NCI-H2196 (cell line): ENCODE measurements around the gene STAT5B.
"Not testable (repeated sequence)": the region's sequence is repeated elsewhere in the genome, so short reads cannot be mapped to it uniquely, and the experiment has no call there.

Experiments used
- DNase-seq: peaks from one replicate; lab custom pipeline; 2025; ENCODE audit not compliant: unreplicated experiment; lab: John Stamatoyannopoulos, UW

The STAT5B gene

DNA sequence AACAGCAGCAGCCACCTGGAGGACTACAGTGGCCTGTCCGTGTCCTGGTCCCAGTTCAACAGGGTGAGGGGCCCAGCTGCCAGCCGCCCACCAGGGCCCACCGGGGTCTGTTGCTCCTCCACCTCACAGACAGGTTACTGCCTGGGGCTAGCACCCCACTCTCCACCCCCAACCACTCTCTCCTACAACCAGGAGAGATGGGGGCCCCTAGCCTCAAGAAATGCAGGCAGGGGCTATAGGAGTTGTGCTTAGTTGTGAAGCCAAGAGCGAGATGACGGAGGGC is 30.1 kb upstream of the STAT5B start:
- no peak for DNase-seq

DNA sequence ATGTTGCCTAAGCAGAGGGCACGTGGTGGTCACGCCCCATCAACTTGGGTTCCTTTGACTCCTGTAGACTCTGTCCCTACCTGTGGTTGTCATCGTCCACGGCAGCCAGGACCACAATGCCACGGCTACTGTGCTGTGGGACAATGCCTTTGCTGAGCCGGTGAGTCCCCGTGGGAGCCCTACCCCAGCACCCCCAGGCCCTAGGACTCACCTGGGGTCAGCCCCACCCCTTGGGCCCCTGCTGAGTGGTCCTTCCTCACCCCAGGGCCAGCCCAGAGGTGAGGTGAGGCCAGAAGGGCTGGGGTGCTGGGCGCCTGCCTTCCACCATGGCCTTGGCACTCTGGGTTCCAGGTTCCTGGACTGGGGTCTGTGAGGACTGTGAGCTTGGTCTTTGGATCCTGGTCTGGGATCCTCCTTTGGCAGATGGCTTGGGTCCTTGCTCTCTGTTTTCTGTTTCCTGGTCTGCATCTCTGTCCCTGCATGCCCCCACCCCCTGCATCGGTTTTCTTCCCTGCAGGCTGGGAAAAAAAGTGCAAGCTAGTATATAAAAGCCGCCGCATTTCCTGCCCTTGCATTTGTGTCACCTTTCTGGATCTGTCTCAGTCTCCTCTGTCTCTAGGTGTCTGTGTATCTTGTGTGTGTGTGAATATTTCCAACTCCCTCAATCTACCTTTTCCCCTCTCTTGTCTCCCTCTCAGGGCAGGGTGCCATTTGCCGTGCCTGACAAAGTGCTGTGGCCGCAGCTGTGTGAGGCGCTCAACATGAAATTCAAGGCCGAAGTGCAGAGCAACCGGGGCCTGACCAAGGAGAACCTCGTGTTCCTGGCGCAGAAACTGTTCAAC is 29.6 kb upstream of the STAT5B start:
- DNase-seq: no peak

DNA sequence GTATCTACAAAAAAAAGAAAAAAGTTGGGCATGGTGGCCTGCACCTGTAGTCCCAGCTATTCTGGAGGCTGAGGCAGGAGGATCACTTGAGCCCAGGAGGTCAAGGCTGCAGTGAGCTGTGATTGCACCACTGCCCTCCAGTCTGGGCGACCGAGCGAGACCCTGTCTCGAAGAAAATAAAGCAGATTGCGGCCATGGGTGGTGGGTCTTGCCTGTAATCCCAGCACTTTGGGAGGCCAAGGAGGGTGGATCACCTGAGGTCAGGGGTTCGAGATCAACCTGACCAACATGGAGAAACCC is 28.8 kb upstream of the STAT5B start:
- DNase-seq: not testable (repeated sequence)

DNA sequence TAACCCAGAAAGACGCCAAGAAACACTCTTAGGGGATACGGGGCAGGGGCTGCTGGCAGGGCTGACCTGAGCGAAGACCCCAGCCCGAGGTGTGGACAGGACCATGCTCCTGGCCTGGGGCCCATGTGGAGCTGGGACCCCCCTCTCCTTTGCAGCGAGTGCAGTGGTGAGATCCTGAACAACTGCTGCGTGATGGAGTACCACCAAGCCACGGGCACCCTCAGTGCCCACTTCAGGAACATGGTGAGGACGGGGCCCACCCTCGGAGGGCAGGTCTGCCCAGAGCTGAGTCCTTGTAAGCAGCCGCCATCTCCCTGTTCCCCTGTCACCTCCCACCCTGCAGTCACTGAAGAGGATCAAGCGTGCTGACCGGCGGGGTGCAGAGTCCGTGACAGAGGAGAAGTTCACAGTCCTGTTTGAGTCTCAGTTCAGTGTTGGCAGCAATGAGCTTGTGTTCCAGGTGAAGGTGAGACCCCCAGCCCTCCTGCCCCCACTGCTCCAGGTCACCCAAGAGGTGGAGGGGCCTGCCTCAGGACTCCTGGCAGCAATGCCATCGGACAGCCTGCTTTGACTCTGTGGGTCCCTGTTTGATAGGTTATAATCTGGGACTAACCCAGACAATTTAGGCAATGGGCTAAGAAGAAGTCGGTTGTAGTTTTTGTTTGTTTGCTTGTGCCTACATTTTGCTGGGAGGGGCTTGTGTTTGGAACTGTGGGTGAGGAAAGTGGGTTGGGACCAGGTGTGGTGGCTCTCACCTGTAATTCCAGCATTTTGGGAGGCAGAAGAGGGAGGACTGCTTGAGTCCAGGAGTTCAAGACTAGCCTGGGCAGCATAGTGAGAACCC is 28.2 kb upstream of the STAT5B start:
- no peak for DNase-seq

DNA sequence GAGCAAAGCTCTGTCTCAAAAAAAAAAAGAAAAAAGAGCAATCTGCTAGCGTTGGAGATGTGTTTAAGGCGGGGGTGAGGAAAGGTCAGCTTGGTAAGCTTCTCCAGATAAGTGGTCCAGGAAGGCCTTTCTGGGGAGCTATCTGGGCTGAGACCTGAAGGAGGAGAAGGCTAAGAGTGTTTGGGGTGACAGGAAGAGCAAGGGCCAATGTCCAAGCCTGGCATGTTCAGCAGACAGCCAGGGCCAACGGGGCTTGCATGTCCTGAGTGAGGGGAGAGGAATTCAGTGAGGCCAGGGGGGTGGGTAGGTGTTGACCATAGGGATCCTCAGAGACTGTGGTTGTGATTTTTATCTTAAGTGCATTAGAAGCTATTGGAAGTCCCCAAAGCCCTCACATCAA is 27.5 kb upstream of the STAT5B start:
- no peak for DNase-seq

DNA sequence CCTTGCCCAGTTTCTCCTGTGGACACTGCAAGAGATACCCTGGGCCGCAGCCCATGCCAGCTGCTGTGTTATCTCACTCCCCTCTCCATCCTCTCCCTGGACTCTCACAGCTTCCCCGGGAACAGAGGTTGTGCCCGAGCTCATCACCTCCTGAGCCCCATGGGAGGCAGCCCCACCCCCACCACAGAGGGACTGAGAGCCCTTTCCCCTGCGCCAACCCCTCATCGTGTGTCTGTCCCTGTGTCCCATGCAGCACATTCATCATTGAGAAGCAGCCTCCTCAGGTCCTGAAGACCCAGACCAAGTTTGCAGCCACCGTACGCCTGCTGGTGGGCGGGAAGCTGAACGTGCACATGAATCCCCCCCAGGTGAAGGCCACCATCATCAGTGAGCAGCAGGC is 24.8 kb upstream of the STAT5B start:
- no peak for DNase-seq

DNA sequence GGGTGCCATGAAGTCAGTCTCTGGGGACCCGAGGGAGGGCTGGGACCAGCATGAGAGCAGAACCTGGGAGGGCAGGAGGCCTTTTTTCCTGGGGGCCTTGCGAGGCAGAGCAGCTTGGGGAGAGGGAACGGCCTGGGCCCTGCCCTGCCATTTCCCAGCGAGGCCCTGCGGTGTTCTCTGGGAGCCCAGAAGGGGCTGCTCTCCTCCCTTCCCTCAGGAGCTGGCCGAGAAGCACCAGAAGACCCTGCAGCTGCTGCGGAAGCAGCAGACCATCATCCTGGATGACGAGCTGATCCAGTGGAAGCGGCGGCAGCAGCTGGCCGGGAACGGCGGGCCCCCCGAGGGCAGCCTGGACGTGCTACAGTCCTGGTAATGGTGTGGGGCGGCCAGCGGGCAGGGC is 23.7 kb upstream of the STAT5B start:
- not testable (repeated sequence) for DNase-seq

DNA sequence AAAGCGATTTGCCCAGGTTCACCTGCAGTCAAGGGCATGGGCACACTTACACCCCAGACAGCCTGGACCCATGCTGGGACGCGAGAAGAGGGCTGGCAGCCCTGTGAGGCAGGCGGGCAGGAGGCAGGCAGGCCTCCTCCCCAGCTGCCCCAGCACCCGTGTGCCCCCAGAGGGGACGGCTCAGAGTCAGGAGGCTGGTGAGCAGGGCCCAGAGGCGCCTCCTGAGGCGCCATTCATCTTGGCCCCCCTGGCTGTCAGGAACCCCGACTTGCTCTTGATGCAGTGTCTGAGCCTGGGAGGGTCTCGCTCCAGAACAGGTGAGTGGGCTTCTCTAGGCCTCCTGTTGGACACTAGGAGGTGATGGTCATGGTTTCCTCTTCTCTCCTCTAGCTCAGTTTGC is 23.2 kb upstream of the STAT5B start:
- DNase-seq: not testable (repeated sequence)

DNA sequence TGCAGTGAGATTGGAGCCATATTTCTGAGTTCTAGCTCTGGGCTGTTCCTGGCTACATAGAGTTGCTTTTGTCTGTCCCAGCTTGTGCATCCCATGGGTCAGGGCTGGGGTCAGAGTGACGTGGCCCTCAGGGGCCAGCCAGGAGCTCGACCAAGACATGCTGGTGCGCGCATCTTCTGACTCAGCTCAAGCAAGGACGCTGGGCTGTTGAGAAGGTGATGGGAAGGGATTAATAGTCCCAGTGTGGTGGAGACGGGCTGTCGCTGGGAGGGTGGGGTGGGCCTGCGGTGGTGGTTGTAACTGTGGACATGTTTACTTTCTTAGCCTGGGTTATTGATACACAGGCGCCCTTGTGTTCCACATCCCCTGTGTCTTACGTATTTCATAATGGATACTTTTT is 21.6 kb upstream of the STAT5B start:
- DNase-seq: not testable (repeated sequence)

DNA sequence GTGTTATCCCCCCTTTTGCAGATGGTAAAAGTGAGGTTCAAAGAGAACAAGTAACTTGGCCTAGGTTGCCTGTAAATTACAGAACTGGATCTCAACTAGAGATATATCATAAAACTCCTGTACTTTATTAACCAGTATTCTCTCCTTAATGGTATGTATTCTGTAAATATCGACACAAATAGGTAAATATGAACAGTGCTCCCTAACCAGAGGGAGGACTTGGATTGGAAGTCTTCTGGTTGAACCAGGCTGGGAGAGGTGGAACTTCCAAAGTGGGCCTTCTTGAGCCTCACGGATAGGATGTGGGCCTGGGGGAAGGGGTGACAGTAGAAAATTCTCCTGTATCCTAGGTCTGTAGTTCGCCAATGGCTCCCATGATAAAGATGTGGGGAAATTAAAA is 19.8 kb upstream of the STAT5B start:
- no peak for DNase-seq

DNA sequence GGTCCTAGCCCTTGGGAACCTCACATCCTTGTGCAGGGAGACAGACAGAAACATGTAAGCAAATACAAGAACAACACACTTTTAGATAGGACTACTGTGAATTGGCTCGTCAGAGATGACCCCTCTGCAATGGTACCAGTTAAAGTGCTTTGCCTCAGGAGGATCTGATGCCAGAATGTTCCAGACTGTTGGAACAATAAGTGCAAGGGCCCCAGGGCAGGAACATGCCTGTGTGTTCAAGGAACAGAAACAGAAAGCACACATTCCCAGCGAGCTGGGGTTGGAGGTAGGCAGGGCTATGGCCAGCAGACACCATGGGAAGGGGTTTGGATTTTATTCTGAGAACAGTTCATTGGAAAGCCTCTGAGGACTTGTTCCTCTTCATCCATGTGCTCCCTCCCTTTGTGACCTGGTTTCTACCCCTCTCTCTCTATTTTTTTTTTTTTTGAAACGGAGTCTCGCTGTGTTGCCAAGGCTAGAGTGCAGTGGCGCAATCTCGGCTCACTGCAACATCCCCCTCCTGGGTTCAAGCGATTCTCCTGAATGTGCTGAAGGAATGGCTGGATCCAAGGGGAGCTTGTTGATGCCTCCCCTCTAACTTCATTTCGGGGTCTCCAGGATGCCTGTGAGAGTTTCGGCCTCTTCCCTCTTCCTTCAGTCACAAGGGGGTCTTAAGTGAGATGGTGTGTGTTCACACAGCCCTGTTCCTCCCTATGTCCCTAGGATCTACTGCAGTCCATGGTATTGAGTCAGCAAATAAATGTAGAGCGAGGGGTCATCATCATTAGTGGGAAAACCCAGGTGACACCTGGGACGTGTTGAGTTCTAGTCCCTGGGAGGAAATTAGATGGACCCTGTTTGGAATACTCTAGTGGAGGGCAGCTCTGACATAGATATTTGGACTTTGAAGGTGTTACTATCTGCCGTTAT is 18.5 kb upstream of the STAT5B start:
- no peak for DNase-seq

DNA sequence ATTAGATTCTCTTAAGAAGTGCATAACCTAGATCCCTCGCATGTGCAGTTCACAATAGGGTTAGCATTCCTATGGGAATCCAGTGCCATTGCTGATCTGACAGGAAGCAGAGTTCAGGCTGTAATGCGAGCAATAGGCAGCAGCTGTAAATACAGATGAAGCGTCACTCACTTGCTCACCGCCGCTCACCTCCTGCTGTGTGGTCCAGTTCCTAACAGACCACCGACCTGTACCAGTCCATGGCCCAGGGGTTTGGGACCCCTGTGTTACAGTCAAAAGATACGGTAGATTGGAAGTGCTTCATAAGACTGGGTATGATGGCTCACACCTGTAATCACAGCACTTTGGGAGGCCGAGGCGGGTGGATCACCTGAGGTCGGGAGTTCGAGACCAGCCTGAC is 14.9 kb upstream of the STAT5B start:
- no peak for DNase-seq

DNA sequence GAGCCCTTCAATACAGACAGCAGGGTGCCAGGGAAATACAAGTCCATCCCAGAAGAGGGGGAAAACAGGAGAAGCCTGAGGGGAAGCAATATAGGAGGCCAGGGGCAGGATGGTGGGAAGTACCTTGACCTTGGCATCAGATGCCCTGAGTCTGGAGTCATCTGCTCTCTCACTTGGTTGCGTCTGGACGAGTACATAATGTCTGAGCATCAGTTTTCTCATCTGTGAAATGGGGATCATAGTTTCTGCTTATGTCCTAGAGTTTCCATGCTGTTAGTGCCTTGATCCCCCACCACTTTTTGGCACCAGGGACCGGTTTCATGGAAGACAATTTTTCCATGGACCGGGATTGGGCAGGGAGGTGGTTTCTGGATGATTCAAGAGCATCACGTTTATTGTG is 14.4 kb upstream of the STAT5B start:
- DNase-seq: no peak

DNA sequence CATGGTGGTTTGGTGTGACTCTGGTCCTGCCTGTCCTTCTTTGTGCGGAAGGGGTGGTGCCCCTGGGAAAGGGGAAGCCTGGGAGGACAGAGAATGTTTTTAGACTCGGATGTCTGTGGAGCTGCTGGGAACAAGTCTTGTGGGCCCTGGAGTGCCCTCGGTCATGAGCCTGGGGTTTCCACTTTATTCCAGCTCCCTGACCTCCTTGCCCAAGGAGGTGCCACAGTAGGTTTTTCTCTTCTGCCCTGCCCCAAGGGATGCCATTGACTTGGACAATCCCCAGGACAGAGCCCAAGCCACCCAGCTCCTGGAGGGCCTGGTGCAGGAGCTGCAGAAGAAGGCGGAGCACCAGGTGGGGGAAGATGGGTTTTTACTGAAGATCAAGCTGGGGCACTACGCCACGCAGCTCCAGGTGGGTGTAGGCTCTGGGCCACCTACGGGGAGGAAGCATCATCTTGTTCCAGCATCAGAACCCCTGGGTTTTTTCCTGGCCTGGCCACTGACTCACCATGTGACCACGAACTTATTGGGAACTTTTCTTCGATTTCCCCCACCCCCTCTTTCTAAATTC is 13.5 kb upstream of the STAT5B start:
- DNase-seq: no peak

DNA sequence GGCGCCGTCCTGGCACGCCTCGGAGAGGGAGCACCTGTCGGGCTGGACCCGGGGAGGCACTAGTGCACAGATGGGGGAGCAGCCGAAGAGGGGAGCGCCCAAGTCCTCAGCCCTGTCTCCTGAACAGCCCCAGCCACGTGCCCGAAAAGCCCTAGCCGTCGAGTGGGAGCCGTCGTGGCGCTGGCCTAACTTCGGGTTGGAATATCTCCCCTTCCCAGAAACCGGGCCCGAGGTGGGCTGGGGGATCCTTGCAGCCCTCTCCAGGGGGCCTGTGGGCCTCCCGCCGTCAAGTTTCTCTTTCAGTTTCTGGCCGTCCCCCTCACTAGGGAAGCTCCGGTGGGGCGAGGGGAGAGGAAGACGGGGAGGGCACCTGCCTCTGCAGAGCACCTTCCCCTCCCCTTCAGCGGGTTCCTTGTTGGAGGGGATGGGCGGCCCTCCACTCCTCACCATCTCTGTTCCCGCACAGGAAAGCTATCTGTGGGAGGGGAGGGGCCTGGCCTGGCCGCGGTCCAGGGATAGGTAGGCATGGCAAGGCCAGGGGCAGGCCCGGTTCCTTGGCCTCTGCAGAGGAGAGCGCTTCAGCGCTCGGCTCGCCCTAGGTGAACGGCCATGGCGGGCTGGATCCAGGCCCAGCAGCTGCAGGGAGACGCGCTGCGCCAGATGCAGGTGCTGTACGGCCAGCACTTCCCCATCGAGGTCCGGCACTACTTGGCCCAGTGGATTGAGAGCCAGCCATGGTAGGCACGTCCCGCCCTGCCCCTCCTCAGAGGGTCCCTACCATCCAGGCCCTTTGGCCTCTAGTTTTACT is 12.8 kb upstream of the STAT5B start:
- peak; percentile 53 for DNase-seq

DNA sequence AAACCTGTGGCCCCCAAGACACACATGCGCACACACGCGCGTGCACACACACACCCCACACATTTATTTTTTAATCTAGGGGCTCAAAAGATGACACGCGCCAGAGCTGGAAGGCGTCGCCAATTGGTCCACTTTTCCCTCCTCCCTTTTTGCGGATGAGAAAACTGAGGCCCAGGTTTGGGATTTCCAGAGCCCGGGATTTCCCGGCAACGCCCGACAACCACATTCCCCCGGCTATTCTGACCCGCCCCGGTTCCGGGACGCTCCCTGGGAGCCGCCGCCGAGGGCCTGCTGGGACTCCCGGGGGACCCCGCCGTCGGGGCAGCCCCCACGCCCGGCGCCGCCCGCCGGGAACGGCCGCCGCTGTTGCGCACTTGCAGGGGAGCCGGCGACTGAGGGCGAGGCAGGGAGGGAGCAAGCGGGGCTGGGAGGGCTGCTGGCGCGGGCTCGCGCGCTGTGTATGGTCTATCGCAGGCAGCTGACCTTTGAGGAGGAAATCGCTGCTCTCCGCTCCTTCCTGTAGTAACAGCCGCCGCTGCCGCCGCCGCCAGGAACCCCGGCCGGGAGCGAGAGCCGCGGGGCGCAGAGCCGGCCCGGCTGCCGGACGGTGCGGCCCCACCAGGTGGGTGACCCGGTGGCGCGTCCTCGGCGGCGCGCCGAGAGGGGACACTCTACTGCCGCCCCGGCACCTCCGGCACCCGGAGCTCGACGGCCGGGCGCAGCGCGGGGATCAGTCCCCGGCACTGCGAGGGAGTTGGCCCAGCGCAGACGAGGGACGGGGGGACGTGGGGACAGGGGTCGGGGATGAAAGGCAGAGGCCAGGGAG is 12.0 kb upstream of the STAT5B start, which contains the start of gene STAT5A:
TSS of gene STAT5A (plus strand) at position 522 of the 826 bp plus-strand sequence. CDS start 914 bp downstream, outside the sequence.
- DNase-seq: peak; percentile 48

DNA sequence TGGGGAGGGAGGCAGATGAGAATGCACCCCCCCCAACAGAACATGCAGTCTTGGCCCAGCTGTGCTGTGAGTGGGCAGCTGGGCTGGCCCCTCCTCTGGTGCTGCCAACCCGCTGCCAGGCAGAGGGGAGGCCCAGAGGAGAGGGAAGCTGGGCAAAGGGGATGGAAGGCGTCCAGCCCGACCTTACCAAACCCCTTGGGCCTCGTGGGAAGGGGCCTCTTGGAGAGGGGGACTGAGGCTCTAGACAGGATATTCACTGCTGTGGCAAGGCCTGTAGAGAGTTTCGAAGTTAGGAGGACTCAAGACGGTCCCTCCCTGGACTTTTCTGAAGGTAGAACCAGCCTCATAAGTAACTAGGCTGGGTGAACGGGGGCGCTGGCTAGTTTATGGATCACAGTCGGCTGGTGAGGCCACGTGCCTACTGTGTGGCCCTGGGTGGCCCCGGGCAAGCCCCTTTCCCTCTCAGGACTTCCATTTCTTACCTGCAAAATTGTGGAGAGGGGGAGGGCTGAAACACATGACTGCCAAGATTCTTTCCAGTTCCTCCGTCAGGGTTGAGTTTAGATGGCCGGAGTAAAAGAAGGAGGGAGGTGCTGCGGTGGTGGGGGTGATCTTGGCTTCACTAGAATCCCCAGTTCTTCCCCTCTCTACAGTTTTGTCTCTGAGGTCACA is 11.2 kb upstream of the STAT5B start:
- no peak for DNase-seq

DNA sequence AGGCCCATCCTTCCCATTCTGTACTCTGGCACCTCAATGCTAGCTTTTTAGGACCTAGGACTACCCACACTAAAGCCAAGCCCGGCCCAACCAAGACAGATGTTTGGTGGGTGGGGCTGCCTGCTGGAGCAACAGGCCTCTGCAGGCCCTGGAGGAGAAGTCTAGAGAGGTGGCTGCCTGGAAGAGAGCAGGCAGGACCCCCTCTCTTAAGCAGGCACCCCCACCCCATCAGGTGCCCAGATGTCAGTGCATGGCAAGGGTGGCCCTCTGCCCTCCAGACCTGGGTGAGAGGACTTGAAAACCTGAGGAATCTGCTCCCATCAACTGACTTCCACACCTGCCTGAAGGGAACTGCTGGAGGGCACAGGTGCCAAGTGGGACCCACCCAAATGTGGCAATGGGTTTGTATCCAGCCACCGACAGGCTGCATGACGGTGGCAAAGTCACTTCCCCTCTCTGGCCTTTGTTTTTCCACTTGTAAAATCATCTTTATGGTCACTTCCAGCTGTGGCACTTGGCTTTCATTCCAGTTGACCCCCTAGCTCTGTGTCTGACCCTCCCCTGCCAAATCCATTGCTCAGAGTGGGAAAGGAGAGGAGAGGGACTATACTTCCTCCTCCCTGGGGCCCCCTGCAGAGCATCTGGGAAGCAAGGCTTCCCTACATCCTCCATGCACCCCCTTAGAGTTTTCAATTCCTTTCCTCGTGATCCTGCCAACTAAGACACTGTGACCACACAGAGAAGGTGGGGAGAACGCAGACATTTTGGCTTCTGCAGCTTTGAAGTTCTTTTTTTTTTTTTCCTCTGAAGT is 10.4 kb upstream of the STAT5B start:
- DNase-seq: no peak
